OCI-LY7 (cell line): ENCODE data around the gene NCLN. TPM values are rescaled to one million over a fixed set of nuclear protein-coding genes. Genes with fewer than 3 reads are reported as not detected.
"Not testable (repeated sequence)": the region's sequence is repeated elsewhere in the genome, so short reads cannot be mapped to it uniquely, and the experiment has no call there.

Experiments
- BruUV-seq: library from RNA; stranded (reverse); fragments of 400-500 nt; replicated peaks from 2 replicates; lab custom pipeline; 2021; lab: Mats Ljungman, UMichigan
- CTCF ChIA-PET: fragments of 300-600 bp; sonication (Branson Sonifier 250); formaldehyde crosslinking; loops from one replicate; lab custom pipeline; 2022; ENCODE audit warnings: antibody characterized with exemption; ENCODE audit not compliant: unreplicated experiment; lab: Charles Lee
- POLR2A ChIA-PET: fragments of 300-600 bp; sonication (Branson Sonifier 250); formaldehyde crosslinking; loops from one replicate; lab custom pipeline; 2022; ENCODE audit warnings: antibody characterized with exemption; lab: Charles Lee
- DNase-seq: peaks from one replicate; pipeline ENCODE4 v3.0.0-alpha.2; 2015; ENCODE audit warnings: low spot score
- H2AFZ ChIP-seq: fragments of 200-600 bp; sonication (generic), shearing (Covaris generic); 2 replicates; pipeline ENCODE4 v1.6.1; 2014; ENCODE audit warnings: mild to moderate bottlenecking, antibody characterized with exemption, low read length, moderate library complexity
- H3K27ac ChIP-seq: fragments of 200-600 bp; sonication (generic); 2 replicates; pipeline ENCODE4 v1.5.1; 2014; ENCODE audit warnings: mixed run types, low read depth, mild to moderate bottlenecking, moderate library complexity, low read length, inconsistent platforms; ENCODE audit not compliant: poor library complexity, severe bottlenecking
- H3K36me3 ChIP-seq: fragments of 200-600 bp; sonication (generic); 2 replicates; pipeline ENCODE4 v1.6.1; 2014; ENCODE audit warnings: mild to moderate bottlenecking, antibody characterized with exemption, low read length, moderate library complexity, mixed read lengths; ENCODE audit not compliant: insufficient read depth
- H3K4me1 ChIP-seq: fragments of 200-600 bp; sonication (generic); 2 replicates; pipeline ENCODE4 v1.5.1; 2014; ENCODE audit warnings: mild to moderate bottlenecking, low read length; ENCODE audit not compliant: insufficient read depth, poor library complexity, severe bottlenecking
- H3K4me2 ChIP-seq: fragments of 200-600 bp; sonication (generic); 2 replicates; pipeline ENCODE4 v1.6.1; 2014; ENCODE audit warnings: mild to moderate bottlenecking, low read length
- H3K4me3 ChIP-seq: fragments of 200-600 bp; sonication (generic); 2 replicates; pipeline ENCODE4 v1.5.1; 2014; ENCODE audit warnings: mild to moderate bottlenecking, low read depth, low read length; ENCODE audit not compliant: poor library complexity, severe bottlenecking
- H3K79me2 ChIP-seq: fragments of 200-600 bp; sonication (generic); 2 replicates; pipeline ENCODE4 v1.6.1; 2016; ENCODE audit warnings: low read depth, mild to moderate bottlenecking, low read length, moderate library complexity, mixed read lengths; ENCODE audit not compliant: insufficient read depth
- H3K9me2 ChIP-seq: fragments of 200-600 bp; sonication (generic); 2 replicates; pipeline ENCODE4 v1.6.1; 2016; ENCODE audit warnings: mild to moderate bottlenecking, low read length, mixed read lengths; ENCODE audit not compliant: insufficient read depth
- H3K9me3 ChIP-seq: fragments of 200-600 bp; sonication (generic); 2 replicates; pipeline ENCODE4 v1.6.1; 2014; ENCODE audit warnings: mild to moderate bottlenecking, mixed run types, low read length, mixed read lengths
- H4K20me1 ChIP-seq: fragments of 200-600 bp; sonication (generic); 2 replicates; pipeline ENCODE4 v1.6.1; 2014; ENCODE audit warnings: mild to moderate bottlenecking, antibody characterized with exemption, low read length, moderate library complexity, mixed read lengths; ENCODE audit not compliant: insufficient read depth
- CTCF ChIP-seq: fragments of 200-600 bp; sonication (generic); conservative IDR thresholded peaks from 2 replicates; pipeline ENCODE4 v1.5.1; 2014; ENCODE audit warnings: mild to moderate bottlenecking, antibody characterized with exemption, low read length, moderate library complexity, mixed read lengths
- EZH2phosphoT487 ChIP-seq: fragments of 200-600 bp; sonication (generic); IDR thresholded peaks from 2 replicates; pipeline ENCODE4 v1.6.1; 2018; ENCODE audit warnings: low read depth, borderline replicate concordance, mild to moderate bottlenecking, mixed run types, antibody characterized with exemption, low read length, moderate library complexity, mixed read lengths
- intact Hi-C: fragments of 100-400 bp; cut with micrococcal nuclease; formaldehyde crosslinking; loops from one replicate; pipeline ENCODE4 v1.10.0; 2022; ENCODE audit not compliant: unreplicated experiment
- total RNA-seq, 2 experiments: library from RNA; depleted of rRNA in 1 of 2; stranded (reverse); fragments of >200 nt in 1 of 2; shearing (Covaris generic) in 1 of 2; gene quantifications; 2 replicates each; pipeline ENCODE4 v1.2.3, GENCODE V29; 2014 to 2022

NCLN gene
- total RNA-seq, 2 experiments from 2014 or later: 49.2 to 61.9 TPM

- ChIA-PET POLR2A (no interaction called here), CTCF (no interaction called here)
- H3K9me3 ChIP-seq: no peaks in the 10 kb centered on the region
- no peak overlapping the region for H2AFZ ChIP-seq
- BruUV-seq: no TSS peak
- no peak for DNase-seq
- no peaks in the 10 kb centered on the region for H3K9me2 ChIP-seq
- peaks cover 60% of the 10 kb centered on the region for H3K36me3 ChIP-seq
- no peaks in the 10 kb centered on the region for H4K20me1 ChIP-seq
- intact Hi-C loops: no loop called here
- no peaks in the 10 kb centered on the region for H3K4me1 ChIP-seq
- no peak overlapping the region for H3K4me2 ChIP-seq
- no peak overlapping the region for H3K27ac ChIP-seq
- TF ChIP-seq EZH2phosphoT487 (no peak), CTCF (no peak)
- no peak overlapping the region for H3K4me3 ChIP-seq
- no peaks in the 10 kb centered on the region for H3K79me2 ChIP-seq
Observed at GRCh38 chr19:3201911-3202310, 16.2 kb downstream of the NCLN start.

GRCh38 chr19:3202346-3202745, 16.6 kb downstream of the NCLN start:
- no peak for DNase-seq
- no peaks in the 10 kb centered on the region for H3K9me3 ChIP-seq
- H3K4me3 ChIP-seq: no peak overlapping the region
- ChIA-PET CTCF (no interaction called here), POLR2A (no interaction called here)
- BruUV-seq: no TSS peak
- no peak overlapping the region for H3K4me2 ChIP-seq
- no peak for TF ChIP-seq EZH2phosphoT487
- TF ChIP-seq CTCF: no peak
- H3K36me3 ChIP-seq: peaks cover 60% of the 10 kb centered on the region
- intact Hi-C loops: no loop called here
- no peaks in the 10 kb centered on the region for H4K20me1 ChIP-seq
- H3K4me1 ChIP-seq: no peaks in the 10 kb centered on the region
- no peaks in the 10 kb centered on the region for H3K9me2 ChIP-seq
- H2AFZ ChIP-seq: no peak overlapping the region
- H3K27ac ChIP-seq: no peak overlapping the region
- H3K79me2 ChIP-seq: no peaks in the 10 kb centered on the region

GRCh38 chr19:3202895-3203294, 17.2 kb downstream of the NCLN start:
- POLR2A ChIA-PET, H3K27ac ChIP-seq, DNase-seq, H3K4me1 ChIP-seq, H3K4me2 ChIP-seq, H2AFZ ChIP-seq, H3K4me3 ChIP-seq, CTCF ChIA-PET, H4K20me1 ChIP-seq, H3K9me2 ChIP-seq, H3K79me2 ChIP-seq, intact Hi-C loops, H3K9me3 ChIP-seq, BruUV-seq: not testable (repeated sequence)
- H3K36me3 ChIP-seq: peaks cover 65% of the 10 kb centered on the region
